Activated effector memory CD4-positive, alpha-beta T cell treated with Interleukin-2 at 50 U/mL for 16 hours (primary cell): ENCODE results near the gene RRP15.

Experiments used
- DNase-seq: peaks from one replicate; pipeline ENCODE4 v3.0.0-alpha.2; 2020

Gene RRP15

GRCh38 chr1:218284917-218285635, at the start of gene RRP15:
Gene RRP15 (plus strand): TSS chr1:218285293. CDS start chr1:218285317, 24 bp downstream.
- peak; percentile 78 for DNase-seq

- no peak for DNase-seq
Measured at GRCh38 chr1:218242171-218242570, 42.9 kb upstream of the RRP15 start.

GRCh38 chr1:218247339-218247738, 37.8 kb upstream of the RRP15 start:
- DNase-seq: no peak

GRCh38 chr1:218249338-218250140, 35.6 kb upstream of the RRP15 start:
- no peak for DNase-seq

- DNase-seq: no peak
Measured at GRCh38 chr1:218250492-218250891, 34.6 kb upstream of the RRP15 start.

- DNase-seq: no peak
Measured at GRCh38 chr1:218254296-218254946, 30.7 kb upstream of the RRP15 start.

GRCh38 chr1:218255090-218255489, 30.0 kb upstream of the RRP15 start:
- DNase-seq: no peak

GRCh38 chr1:218257371-218257770, 27.7 kb upstream of the RRP15 start:
- DNase-seq: no peak

GRCh38 chr1:218257971-218258370, 27.1 kb upstream of the RRP15 start:
- DNase-seq: no peak

GRCh38 chr1:218259339-218259738, 25.8 kb upstream of the RRP15 start:
- no peak for DNase-seq

GRCh38 chr1:218259800-218260199, 25.3 kb upstream of the RRP15 start:
- no peak for DNase-seq

GRCh38 chr1:218262259-218262658, 22.8 kb upstream of the RRP15 start:
- DNase-seq: no peak

GRCh38 chr1:218266356-218266755, 18.7 kb upstream of the RRP15 start:
- DNase-seq: no peak

GRCh38 chr1:218272366-218272765, 12.7 kb upstream of the RRP15 start:
- DNase-seq: no peak

- no peak for DNase-seq
Measured at GRCh38 chr1:218273762-218274479, 11.2 kb upstream of the RRP15 start.

- no peak for DNase-seq
Measured at GRCh38 chr1:218274511-218274910, 10.6 kb upstream of the RRP15 start.

GRCh38 chr1:218275823-218276222, 9.3 kb upstream of the RRP15 start:
- DNase-seq: no peak

GRCh38 chr1:218281285-218281684, 3.8 kb upstream of the RRP15 start:
- DNase-seq: no peak

GRCh38 chr1:218284377-218284916, 646 bp upstream of the RRP15 start:
- no peak for DNase-seq

GRCh38 chr1:218292515-218292914, 7.4 kb downstream of the RRP15 start:
- DNase-seq: no peak

GRCh38 chr1:218294546-218294945, 9.5 kb downstream of the RRP15 start:
- no peak for DNase-seq

- no peak for DNase-seq
Measured at GRCh38 chr1:218296162-218296561, 11.1 kb downstream of the RRP15 start.

GRCh38 chr1:218297461-218297860, 12.4 kb downstream of the RRP15 start:
- no peak for DNase-seq
